OCI-LY7 (cell line): ENCODE results near the gene ADARB2.

Experiments
- CTCF ChIP-seq: fragments of 200-600 bp; sonication (generic); conservative IDR thresholded peaks from 2 replicates; pipeline ENCODE4 v1.5.1; 2014; ENCODE audit warnings: mild to moderate bottlenecking, antibody characterized with exemption, low read length, moderate library complexity, mixed read lengths
- EZH2phosphoT487 ChIP-seq: fragments of 200-600 bp; sonication (generic); IDR thresholded peaks from 2 replicates; pipeline ENCODE4 v1.6.1; 2018; ENCODE audit warnings: low read depth, borderline replicate concordance, mild to moderate bottlenecking, mixed run types, antibody characterized with exemption, low read length, moderate library complexity, mixed read lengths

- TF ChIP-seq CTCF (no peak), EZH2phosphoT487 (no peak)
Observed at GRCh38 chr10:1515121-1515779, 222.1 kb downstream of the ADARB2 start.
